NCI-H1694 treated with DMSO at 0.1 percent for 48 hours (cell line): Measurements from ENCODE around the gene NOXO1.

Source experiments
- DNase-seq: peaks from one replicate; lab custom pipeline; 2025; lab: John Stamatoyannopoulos, UW

Gene NOXO1

DNA sequence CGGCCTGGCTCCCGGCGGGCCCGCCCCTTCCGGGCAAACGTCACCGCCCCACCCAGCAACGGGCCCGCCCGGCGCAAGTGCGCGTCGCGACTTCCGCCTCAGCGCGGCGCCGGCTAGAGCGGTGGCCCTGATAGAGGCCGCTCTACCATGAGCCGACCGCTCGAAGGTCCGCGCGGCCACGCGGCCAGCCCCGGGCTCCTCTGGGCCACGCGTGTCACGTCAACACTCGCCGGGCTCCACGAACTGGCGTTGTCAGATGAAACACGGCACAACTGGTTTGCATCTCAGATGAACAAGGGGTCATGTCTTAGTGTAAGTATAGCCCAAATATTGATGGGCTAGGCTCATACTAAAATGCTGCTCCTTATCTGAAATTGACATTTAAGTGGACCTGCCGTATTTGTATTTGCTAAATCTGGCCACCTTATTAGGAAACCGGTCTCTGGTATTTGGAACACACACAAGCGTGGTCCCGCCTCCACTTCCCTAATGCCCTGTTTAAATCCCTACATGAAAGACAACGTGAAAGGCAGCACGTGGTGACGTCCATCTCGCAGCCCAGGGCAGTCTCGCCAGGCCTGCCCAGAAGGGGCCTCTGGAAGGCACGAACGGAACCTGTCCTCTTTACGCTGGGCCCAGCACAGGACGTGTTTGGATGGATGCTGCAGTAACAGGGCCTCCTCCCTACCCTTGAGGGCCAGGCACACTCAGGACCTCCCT lies 28.7 kb upstream of the NOXO1 start, which contains the start of gene ZNF598:
TSS of gene ZNF598 (minus strand) at position 31 of the 720 bp plus-strand sequence.
- peak; percentile 49 for DNase-seq

- DNase-seq, result no peak
Measured at GRCh38 chr16:2009164-2009711, 28.0 kb upstream of the NOXO1 start.

GRCh38 chr16:2008631-2009163 lies 27.4 kb upstream of the NOXO1 start:
- no peak for DNase-seq

DNA sequence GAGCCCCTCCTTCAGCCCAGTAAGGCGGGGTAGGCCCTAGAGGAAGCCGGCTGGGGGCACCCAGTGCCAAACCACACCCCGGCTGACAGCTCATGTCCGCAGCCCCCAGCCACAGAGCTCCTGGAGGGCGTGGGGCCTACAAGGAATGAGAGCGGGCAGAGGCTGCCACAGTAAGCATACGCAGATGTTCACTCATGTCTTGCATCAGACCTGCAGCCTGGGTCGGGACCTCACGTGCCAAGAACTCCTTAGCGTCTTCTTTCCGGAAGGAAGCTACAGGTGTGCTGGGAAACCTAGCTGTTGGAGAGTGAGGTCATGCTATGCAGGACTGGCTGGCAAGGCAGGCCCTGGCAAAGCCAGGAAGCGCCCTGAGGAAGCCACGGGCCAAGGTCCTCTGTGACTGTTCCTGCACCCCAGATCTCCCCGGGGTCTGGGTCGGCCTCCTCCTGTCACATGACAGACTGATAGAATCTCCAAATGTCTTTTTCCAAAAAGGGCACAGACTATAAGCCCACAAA lies 26.8 kb upstream of the NOXO1 start:
- no peak for DNase-seq

DNA sequence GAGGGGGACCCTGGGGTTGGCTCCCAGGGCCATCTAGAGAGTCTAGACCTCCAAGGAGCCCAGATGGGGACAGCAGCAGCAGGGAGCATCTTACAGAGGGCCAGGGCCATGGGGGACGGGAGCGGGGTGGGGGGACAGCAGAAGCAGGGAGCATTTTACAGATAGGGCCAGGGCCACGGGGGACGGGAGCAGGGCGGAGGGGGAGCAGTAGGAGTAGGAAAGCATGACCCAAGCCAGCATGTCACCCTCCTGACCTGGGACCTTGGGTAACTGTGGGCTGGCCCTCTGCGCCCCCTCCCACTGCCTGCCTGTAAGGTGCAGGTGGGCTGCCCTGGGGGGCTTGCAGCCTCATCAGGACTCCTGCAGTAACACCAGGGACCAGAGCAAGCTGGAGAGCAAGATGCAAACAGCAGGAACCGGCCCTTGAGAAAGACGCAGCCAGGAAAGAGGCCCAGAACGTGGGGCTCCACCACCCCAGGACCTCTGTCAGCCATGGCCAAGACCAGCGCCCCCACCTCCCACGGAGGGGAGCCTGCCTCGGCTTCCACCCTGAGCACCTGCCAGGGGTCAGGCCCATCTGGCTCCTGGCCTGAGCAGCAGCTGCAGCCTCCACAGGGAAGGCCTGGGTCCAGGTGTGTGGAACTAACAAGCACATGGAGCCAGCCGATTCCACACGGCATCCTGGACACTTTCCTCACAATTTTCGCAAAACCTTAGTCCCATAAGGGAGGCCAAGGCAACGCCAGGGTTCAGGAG lies 26.0 kb upstream of the NOXO1 start:
- DNase-seq, result no peak

- no peak for DNase-seq
Measured at GRCh38 chr16:2006317-2006716, 25.0 kb upstream of the NOXO1 start.

DNA sequence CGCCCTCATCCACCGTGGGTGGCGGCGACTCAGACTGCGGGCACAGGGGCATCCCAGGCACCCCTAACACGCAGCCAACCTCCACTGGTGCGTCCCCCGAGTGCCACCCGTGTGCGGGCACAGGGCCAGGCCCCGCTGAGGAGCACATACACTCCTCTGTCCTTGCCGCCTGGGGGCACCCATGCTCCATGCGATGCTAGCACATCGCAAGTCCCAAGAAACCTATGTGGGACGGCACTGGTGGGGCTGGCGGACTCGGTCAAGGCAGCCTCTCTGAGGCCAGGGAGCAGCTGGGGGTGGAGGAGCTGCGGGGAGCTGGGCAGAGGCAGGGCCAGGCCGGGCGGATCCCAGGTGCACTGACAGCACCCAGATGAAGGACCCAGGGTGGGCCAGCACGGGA lies 24.4 kb upstream of the NOXO1 start:
- DNase-seq, result peak; percentile 39

GRCh38 chr16:2004795-2005517 lies 23.7 kb upstream of the NOXO1 start:
- no peak for DNase-seq

GRCh38 chr16:2003827-2004641 lies 22.8 kb upstream of the NOXO1 start:
- DNase-seq, result peak; percentile 88

DNA sequence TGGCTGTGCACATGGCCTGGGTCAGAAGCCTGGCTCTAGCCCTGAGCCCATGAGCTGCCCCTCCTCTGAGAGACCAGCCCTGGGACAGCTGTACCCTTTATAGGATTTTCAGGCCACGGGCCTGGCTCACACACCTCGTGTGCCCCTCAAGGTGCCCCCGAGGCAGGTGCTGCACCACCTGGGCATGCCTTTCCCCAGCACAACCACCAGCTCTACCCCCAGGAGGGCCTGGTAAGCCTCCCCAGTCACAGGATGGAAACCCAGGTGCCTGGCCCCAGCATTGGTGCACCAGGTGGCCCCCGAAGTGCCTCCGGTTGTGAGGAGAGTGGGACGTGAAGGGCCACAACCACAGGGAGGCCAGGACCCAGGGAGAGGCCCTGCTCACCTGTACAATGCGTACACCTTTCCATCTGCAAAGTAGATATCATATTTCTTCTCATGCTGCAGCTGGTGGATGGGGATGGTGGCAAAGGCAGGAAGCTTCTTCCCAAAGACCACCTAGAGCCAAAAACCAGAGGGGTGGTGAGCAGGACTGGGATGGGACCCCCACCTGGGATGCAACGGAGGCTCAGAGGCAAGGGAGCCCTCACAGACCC lies 22.1 kb upstream of the NOXO1 start:
- no peak for DNase-seq

- DNase-seq, result no peak
Measured at GRCh38 chr16:2002406-2003230, 21.3 kb upstream of the NOXO1 start.

GRCh38 chr16:2001456-2002355 lies 20.4 kb upstream of the NOXO1 start:
- no peak for DNase-seq

- no peak for DNase-seq
Measured at GRCh38 chr16:2001035-2001434, 19.8 kb upstream of the NOXO1 start.

GRCh38 chr16:1999866-2000514 lies 18.7 kb upstream of the NOXO1 start:
- DNase-seq, result no peak

GRCh38 chr16:1998852-1999801 lies 17.9 kb upstream of the NOXO1 start:
- no peak for DNase-seq

DNA sequence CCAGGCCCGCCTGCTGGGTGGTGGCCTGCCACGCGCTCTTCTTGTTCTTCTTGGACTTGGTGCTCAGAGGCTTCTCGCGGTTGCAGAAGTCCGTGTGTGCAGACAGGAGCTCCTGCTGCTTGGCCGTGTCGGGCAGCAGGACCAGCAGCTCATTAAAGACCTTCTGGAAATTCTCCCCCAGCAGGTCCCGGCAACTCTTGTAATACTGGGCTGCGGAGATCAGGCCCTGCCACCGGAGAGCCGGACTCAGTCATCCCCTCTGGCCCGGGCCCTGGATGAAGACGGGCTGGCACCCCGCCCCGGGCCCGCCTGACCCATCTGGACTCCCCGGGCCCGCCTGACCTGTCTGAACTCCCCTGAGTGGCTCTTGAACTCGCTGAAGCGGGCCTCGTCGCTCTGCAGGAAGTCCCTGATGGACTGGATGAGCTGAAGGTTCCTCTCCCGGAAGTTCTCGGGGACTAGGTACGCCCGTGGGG lies 17.1 kb upstream of the NOXO1 start:
- DNase-seq, result no peak
